Right lobe of liver (tissue), 6 donors: ENCODE results near the gene FUBP3. TPM values are rescaled to one million over a fixed set of nuclear protein-coding genes. Genes with fewer than 3 reads are reported as not detected.

Experiments used
- ATAC-seq, 4 donors: fragments of 200-7000 bp; cut with Tn5 transposase; one replicate each; pipeline ENCODE4 v1.9.1; 2020; ENCODE audit warnings: mild to moderate bottlenecking in 4 of 4, moderate library complexity in 4 of 4
- DNase-seq, 3 donors: peaks; one replicate each; pipeline ENCODE4 v3.0.0-alpha.2; 2020
- H3K27ac ChIP-seq, 3 donors: fragments of 200-600 bp; one replicate each; pipeline ENCODE4 v1.8.0; 2022
- H3K27me3 ChIP-seq, 2 donors: fragments of 200-600 bp; one replicate each; pipeline ENCODE4 v1.8.0; 2022
- H3K36me3 ChIP-seq, 4 donors: fragments of 200-600 bp; sonication (generic) in 1 of 4; one replicate each; pipeline versions ENCODE4 v1.5.1 to v1.8.0; 2017 to 2022; ENCODE audit warnings: control low read depth in 1 of 4
- H3K4me1 ChIP-seq, 4 donors: fragments of 200-600 bp; sonication (generic) in 1 of 4; one replicate each; pipeline versions ENCODE4 v1.5.1 to v1.8.0; 2017 to 2022; ENCODE audit warnings: control low read depth in 1 of 4
- H3K4me3 ChIP-seq, 3 donors: fragments of 200-600 bp; one replicate each; pipeline ENCODE4 v1.8.0; 2022
- H3K9me3 ChIP-seq, 4 donors: fragments of 200-600 bp; sonication (generic) in 1 of 4; one replicate each; pipeline versions ENCODE4 v1.5.1 to v1.8.0; 2017 to 2022; ENCODE audit warnings: control low read depth in 1 of 4
- CTCF ChIP-seq, 4 donors: fragments of 200-600 bp in 3 of 4; fragments of 450-650 bp in 1 of 4; IDR thresholded peaks; one replicate each; pipeline versions ENCODE4 v1.5.1 to v1.8.0; 2016 to 2022; ENCODE audit warnings: antibody characterized with exemption in 4 of 4, mild to moderate bottlenecking in 2 of 4
- POLR2A ChIP-seq: fragments of 450-650 bp; IDR thresholded peaks from one replicate; pipeline ENCODE4 v1.6.1; 2017; ENCODE audit warnings: antibody characterized with exemption, mild to moderate bottlenecking
- WGBS: methylation state at CpG from one replicate; pipeline ENCODE4 v1.1.6; 2018; ENCODE audit warnings: low coverage, low lambda C conversion rate; ENCODE audit not compliant: insufficient coverage; ENCODE audit errors: missing lambda C conversion rate; 5-methylcytosine and 5-hydroxymethylcytosine counted together
- intact Hi-C, 2 donors: fragments of 100-400 bp; cut with DNase I; formaldehyde crosslinking; loops; one replicate each; pipeline versions ENCODE4 v1.11.2 to v1.14.1; 2022
- total RNA-seq, 6 experiments: library from RNA; depleted of rRNA in 2 of 6; stranded (reverse); fragments of >200 nt in 2 of 6; fragmentation: NEBNext Ultra II Directional in 3 of 6; extraction: Animal tissue kit (Norgen Biotek cat#: 25700) in 3 of 6; gene quantifications; one replicate each; pipeline versions ENCODE4 v1.1.0 to v1.2.4, GENCODE V29; 2016 to 2023
- donor health status: DM: no; HTN: yes; CAD: no.
- donor health status: DM: no; HTN: no; CAD: no.
- donor health status: DM: no; HTN: no; CAD: no.
- donor health status: DM: no; HTN: yes; CAD: no.
- donor health status: DM: no; HTN: yes; CAD: no.

The FUBP3 gene
- total RNA-seq, 6 experiments from 2014 or later: 21.3 to 35.7 (median 25.2) TPM

GRCh38 chr9:130634191-130634768 lies 54.9 kb downstream of the FUBP3 start:
- no peak for TF ChIP-seq POLR2A
- TF ChIP-seq CTCF (IDR thresholded peaks at IDR 0.05): no peak
- no peaks in the 10 kb centered on the region for H3K4me1 ChIP-seq
- ATAC-seq (no peak), DNase-seq (no peak)
- no peaks in the 10 kb centered on the region for H3K9me3 ChIP-seq
- 74% methylated on average over 3 of the region's 14 CpGs for WGBS
- H3K27me3 ChIP-seq: no peaks in the 10 kb centered on the region
- no peak overlapping the region for H3K27ac ChIP-seq
- intact Hi-C loops: no loop called here
- no peak overlapping the region for H3K4me3 ChIP-seq
- H3K36me3 ChIP-seq: peaks cover 0 to 86% (median 36%) of the 10 kb centered on the region in 4 donors

GRCh38 chr9:130634801-130635200 lies 55.4 kb downstream of the FUBP3 start:
- intact Hi-C loops: no loop called here
- Histone ChIP-seq H3K9me3 (no peaks in the 10 kb centered on the region), H3K4me3 (no peak overlapping the region), H3K27me3 (no peaks in the 10 kb centered on the region), H3K27ac (no peak overlapping the region), H3K4me1 (no peaks in the 10 kb centered on the region), H3K36me3 (peaks cover 0 to 82% (median 33%) of the 10 kb centered on the region in 4 donors)
- TF ChIP-seq POLR2A (no peak), CTCF (IDR thresholded peaks at IDR 0.05) (no peak)
- DNase-seq (no peak), ATAC-seq (no peak)
- WGBS: 88% methylated on average over 5 of the region's 8 CpGs

- Histone ChIP-seq H3K27ac (no peak overlapping the region), H3K36me3 (peaks cover 0 to 77% (median 30%) of the 10 kb centered on the region in 4 donors), H3K9me3 (no peaks in the 10 kb centered on the region), H3K27me3 (no peaks in the 10 kb centered on the region), H3K4me3 (no peak overlapping the region), H3K4me1 (no peaks in the 10 kb centered on the region)
- 80% methylated on average over 1 of the region's 6 CpGs for WGBS
- no peak for TF ChIP-seq POLR2A
- TF ChIP-seq CTCF (IDR thresholded peaks at IDR 0.05): no peak
- DNase-seq (no peak), ATAC-seq (no peak)
- intact Hi-C loops: no loop called here
These were observed 55.9 kb downstream of the FUBP3 start for GRCh38 chr9:130635306-130635705.

GRCh38 chr9:130635721-130636647 lies 56.6 kb downstream of the FUBP3 start:
- H3K9me3 ChIP-seq: no peaks in the 10 kb centered on the region
- no peaks in the 10 kb centered on the region for H3K27me3 ChIP-seq
- no peak overlapping the region for H3K27ac ChIP-seq
- no peak for DNase-seq
- TF ChIP-seq POLR2A: no peak
- TF ChIP-seq CTCF (IDR thresholded peaks at IDR 0.05): no peak
- WGBS: 93% methylated on average over 6 of the region's 33 CpGs
- ATAC-seq: no peak
- intact Hi-C loops: no loop called here
- H3K36me3 ChIP-seq: peaks cover 0 to 70% (median 27%) of the 10 kb centered on the region in 4 donors
- no peaks in the 10 kb centered on the region for H3K4me1 ChIP-seq
- no peak overlapping the region for H3K4me3 ChIP-seq
